RWPE1 (cell line): Measurements from ENCODE around the gene ADAMTS17.
A peak's percentile ranks its signal among the peaks of the same experiment; 100 is the strongest.
"Not testable (repeated sequence)": the region's sequence is repeated elsewhere in the genome, so short reads cannot be mapped to it uniquely, and the experiment has no call there.

ENCODE experiments used
- CTCF ChIA-PET: fragments of 350-600 bp; sonication (Branson Sonifier 250); formaldehyde crosslinking; extraction: SDS; loops from one replicate; lab custom pipeline; 2021; lab: Yijun Ruan, JAX
- POLR2A ChIA-PET: fragments of 400-600 bp; formaldehyde crosslinking; extraction: SDS; loops from one replicate; lab custom pipeline; 2020; ENCODE audit warnings: antibody characterized with exemption; ENCODE audit not compliant: low non-redundant PET; lab: Yijun Ruan, JAX
- DNase-seq: peaks from one replicate; pipeline ENCODE4 v3.0.0; 2012; ENCODE audit warnings: low spot score
- H3K27ac ChIP-seq: fragments of 450-650 bp; 2 replicates; pipeline ENCODE4 v1.5.1; 2017
- TF ChIP-seq, protein P1 (sequence below): fragments of 450-650 bp; conservative IDR thresholded peaks from 2 replicates; pipeline ENCODE4 v1.5.1; 2017; ENCODE audit warnings: low read depth, mild to moderate bottlenecking

The ADAMTS17 gene

DNA sequence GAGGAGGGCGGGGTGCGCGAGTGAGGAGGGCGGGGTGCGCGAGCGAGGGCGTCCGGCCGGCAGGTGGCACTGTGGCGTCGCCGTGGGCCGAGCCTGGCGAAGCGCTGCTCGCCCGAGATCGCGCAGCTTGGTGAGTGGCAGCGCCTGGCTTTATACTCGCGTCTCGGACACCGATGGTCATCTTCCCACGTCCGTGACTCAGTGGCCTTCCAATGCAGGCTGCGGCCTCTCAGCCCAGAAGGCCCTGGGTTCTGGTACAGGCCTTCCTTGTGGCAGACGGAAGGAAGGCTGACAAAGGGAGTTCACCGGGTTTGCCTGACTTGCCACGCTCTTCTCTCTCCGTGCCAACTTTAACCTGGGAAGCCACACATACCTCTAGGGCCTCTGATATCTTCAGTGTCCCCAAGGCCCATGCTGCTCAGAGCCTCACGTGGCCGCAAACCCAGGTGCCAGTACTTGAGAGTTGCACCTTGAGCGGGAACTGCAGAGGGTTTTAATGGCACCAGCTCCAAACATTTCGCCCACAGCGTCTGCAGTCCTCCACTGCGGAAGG, 413.3 kb downstream of the ADAMTS17 start:
- ChIA-PET POLR2A (no interaction called here), CTCF (interaction anchor here (0.5 to 1.7 kb wide), 14 partner anchors 9 to 644 kb away, joined by 3 to 17 read pairs (median 4); no protein-coding TSS in a partner anchor)
- peak; percentile 65 for DNase-seq
- TF ChIP-seq, protein P1, sequence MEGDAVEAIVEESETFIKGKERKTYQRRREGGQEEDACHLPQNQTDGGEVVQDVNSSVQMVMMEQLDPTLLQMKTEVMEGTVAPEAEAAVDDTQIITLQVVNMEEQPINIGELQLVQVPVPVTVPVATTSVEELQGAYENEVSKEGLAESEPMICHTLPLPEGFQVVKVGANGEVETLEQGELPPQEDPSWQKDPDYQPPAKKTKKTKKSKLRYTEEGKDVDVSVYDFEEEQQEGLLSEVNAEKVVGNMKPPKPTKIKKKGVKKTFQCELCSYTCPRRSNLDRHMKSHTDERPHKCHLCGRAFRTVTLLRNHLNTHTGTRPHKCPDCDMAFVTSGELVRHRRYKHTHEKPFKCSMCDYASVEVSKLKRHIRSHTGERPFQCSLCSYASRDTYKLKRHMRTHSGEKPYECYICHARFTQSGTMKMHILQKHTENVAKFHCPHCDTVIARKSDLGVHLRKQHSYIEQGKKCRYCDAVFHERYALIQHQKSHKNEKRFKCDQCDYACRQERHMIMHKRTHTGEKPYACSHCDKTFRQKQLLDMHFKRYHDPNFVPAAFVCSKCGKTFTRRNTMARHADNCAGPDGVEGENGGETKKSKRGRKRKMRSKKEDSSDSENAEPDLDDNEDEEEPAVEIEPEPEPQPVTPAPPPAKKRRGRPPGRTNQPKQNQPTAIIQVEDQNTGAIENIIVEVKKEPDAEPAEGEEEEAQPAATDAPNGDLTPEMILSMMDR: peak; percentile 57
- peak overlapping the region; percentile 98 for H3K27ac ChIP-seq

GRCh38 chr15:99926532-99926931, 415.2 kb downstream of the ADAMTS17 start:
- CTCF ChIA-PET: interaction anchor here (0.9 kb wide), 1 partner anchor 213 kb away, joined by 3 read pairs; no protein-coding TSS in a partner anchor

DNA sequence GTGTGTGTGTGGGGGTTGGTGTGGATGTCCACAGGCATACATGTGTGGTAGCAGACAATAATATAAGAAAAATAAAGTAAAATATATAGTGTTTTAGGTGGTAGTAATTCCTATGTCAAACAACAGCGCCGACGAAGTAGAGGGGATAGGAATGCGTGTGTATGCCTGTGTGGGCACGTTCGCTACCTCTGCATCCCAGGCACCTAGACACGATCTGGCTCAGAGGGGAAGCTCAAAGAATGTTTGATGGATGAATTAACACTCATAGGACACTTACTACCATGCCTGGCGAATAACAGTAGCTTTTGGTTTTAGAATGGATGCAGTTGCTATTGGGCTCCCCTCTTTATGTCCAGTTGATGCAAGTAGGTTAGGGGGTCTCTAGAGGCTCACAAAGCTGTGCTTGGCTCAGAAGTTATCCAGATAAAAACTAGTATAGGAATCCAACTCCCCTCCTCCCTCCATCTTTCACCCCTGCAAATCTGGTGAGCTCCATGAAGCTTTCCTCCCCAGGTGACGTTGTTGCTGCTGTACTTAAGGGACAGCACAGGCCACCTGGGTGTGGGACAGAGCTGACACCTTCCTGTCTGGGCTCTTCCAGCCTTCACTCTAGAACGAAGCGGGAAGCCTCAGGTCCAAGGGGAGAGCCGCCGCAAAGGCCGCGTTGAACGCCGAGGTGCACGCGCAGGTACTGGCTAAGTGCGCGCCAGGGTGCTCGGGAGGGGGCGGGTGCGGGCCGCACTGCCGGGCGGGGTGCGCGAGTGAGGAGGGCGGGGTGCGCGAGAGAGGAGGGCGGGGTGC, 415.9 kb downstream of the ADAMTS17 start:
- ChIA-PET POLR2A (interaction anchor here (0.6 to 0.7 kb wide), 2 partner anchors 118 to 358 kb away, joined by 3 to 6 read pairs; no protein-coding TSS in a partner anchor), CTCF (interaction anchor here (0.6 to 0.9 kb wide), 3 partner anchors 212 to 653 kb away, joined by 3 read pairs; no protein-coding TSS in a partner anchor)
- DNase-seq: peak; percentile 67
- TF ChIP-seq, protein P1: no peak
- peak overlapping the region; percentile 92 for H3K27ac ChIP-seq

More at GRCh38 chr15:99926532-99926931, 415.2 kb downstream of the ADAMTS17 start:
- DNase-seq, H3K27ac ChIP-seq, POLR2A ChIA-PET: not testable (repeated sequence)

DNA sequence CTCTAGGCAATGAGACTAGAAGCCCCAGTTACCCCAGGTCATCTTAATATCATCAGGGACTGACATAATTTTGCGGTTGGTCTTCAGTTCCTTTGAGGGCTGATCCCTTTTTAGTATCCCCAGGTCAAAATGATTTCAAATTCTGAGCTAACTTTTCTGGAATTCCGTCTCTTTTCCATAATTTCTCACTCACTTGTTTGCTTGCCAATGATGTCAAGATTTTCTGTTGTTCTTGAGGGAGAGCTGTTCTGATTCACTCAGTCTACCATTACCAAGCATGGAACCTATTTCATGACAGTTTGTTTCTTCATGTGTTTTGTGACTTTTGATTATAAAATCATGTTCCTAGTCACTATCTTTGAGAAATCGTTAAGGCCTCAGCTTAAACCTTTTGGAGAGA, 418.1 kb downstream of the ADAMTS17 start:
- CTCF ChIA-PET: interaction anchor here (0.6 kb wide), 1 partner anchor 12 kb away, joined by 3 read pairs; no protein-coding TSS in a partner anchor
- POLR2A ChIA-PET: no interaction called here
- no peak overlapping the region for H3K27ac ChIP-seq
- TF ChIP-seq, protein P1: no peak
- no peak for DNase-seq
